Activated CD4-positive, alpha-beta memory T cell treated with anti-CD3 and anti-CD28 coated beads, Interleukin-2, amount 10 ng/mL, durations not matched to agents 7 days and 5 days (primary cell): ENCODE data around the gene TUT1. TPM values are rescaled to one million over a fixed set of nuclear protein-coding genes. Genes with fewer than 3 reads are reported as not detected.
"Not testable (repeated sequence)": the region's sequence is repeated elsewhere in the genome, so short reads cannot be mapped to it uniquely, and the experiment has no call there.

Source experiments
- CTCF ChIA-PET: fragments of 350-600 bp; sonication (Branson Sonifier 250); formaldehyde crosslinking; loops from one replicate; lab custom pipeline; 2021; ENCODE audit warnings: antibody characterized with exemption, inconsistent platforms; lab: Charles Lee
- POLR2A ChIA-PET: fragments of 350-600 bp; sonication (Branson Sonifier 250); formaldehyde crosslinking; loops from one replicate; lab custom pipeline; 2021; ENCODE audit warnings: antibody characterized with exemption; lab: Charles Lee
- DNase-seq: peaks from one replicate; pipeline ENCODE4 v3.0.0-alpha.2; 2020
- H3K27ac Mint-ChIP-seq: one replicate; pipeline ENCODE4 v1.8.0; 2021; ENCODE audit warnings: mild to moderate bottlenecking, mixed read lengths
- H3K27me3 Mint-ChIP-seq: one replicate; pipeline ENCODE4 v1.8.0; 2021; ENCODE audit warnings: mixed read lengths
- H3K36me3 Mint-ChIP-seq: one replicate; pipeline ENCODE4 v1.8.0; 2021; ENCODE audit warnings: low read depth, mixed read lengths
- H3K4me1 Mint-ChIP-seq: one replicate; pipeline ENCODE4 v1.8.0; 2021; ENCODE audit warnings: mixed read lengths
- H3K4me3 Mint-ChIP-seq: one replicate; pipeline ENCODE4 v1.8.0; 2021; ENCODE audit warnings: mild to moderate bottlenecking, mixed read lengths
- H3K9me3 Mint-ChIP-seq: one replicate; pipeline ENCODE4 v1.8.0; 2021; ENCODE audit warnings: mixed read lengths
- total RNA-seq, 2 experiments: library from RNA; stranded (reverse); gene quantifications; one replicate each; pipeline ENCODE4 v1.2.3, GENCODE V29; 2021

The TUT1 gene
- total RNA-seq, 2 experiments from 2014 or later: 23.7 to 25.2 TPM

GRCh38 chr11:62561677-62562230, 29.6 kb downstream of the TUT1 start:
- Mint-ChIP-seq H3K36me3 (peaks cover 67% of the 10 kb centered on the region), H3K4me1 (peaks cover 71% of the 10 kb centered on the region), H3K27ac (peak overlapping the region; percentile 53)
- not testable (repeated sequence) for DNase-seq, H3K27me3 Mint-ChIP-seq, H3K4me3 Mint-ChIP-seq, H3K9me3 Mint-ChIP-seq
- POLR2A ChIA-PET: interaction anchor here (0.9 to 10.8 kb wide), 4 partner anchors 20 to 320 kb away, joined by 3 to 364 read pairs (median 20); partner anchors contain the start of gene AHNAK
- CTCF ChIA-PET: interaction anchor here (1.0 to 11.6 kb wide), 6 partner anchors 12 to 162 kb away, joined by 3 to 268 read pairs (median 14); partner anchors contain the start of genes AHNAK, EEF1G and TUT1

DNA sequence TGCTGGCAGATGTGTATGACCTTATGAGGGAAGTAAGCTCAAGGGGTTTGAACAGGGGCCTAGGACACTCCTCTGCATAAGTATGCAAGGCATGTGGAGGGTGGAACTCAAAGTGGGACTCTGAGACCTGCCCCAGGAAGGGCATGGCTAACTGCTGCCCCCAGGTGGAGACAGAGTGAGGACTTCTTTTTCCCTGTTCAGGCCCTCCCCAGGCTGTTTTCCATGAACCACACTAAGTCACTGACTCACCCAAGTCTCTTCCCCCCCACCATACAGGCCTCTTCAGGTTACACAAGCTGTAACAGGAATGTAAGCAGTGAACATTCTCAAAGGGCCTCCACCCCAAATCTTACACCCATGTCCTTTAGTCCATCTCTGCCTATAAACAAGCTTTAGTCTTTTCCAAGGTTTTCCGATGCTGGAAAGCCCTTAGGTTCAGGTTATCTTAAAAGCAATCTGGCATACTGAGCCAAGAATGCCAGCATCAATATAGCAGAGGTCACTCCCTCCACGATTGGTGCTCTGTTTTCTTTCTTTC, 30.7 kb downstream of the TUT1 start:
- no peak overlapping the region for H3K4me3 Mint-ChIP-seq
- no peaks in the 10 kb centered on the region for H3K9me3 Mint-ChIP-seq
- peak overlapping the region; percentile 99 for H3K27ac Mint-ChIP-seq
- ChIA-PET POLR2A (interaction anchor here (0.7 to 10.8 kb wide), 11 partner anchors 9 to 321 kb away, joined by 3 to 364 read pairs (median 4); partner anchors contain the start of genes AHNAK, C11orf98, EEF1G and HNRNPUL2), CTCF (interaction anchor here (0.6 to 11.6 kb wide), 18 partner anchors 10 to 296 kb away, joined by 3 to 268 read pairs (median 6); partner anchors contain the start of genes AHNAK, EEF1G, HNRNPUL2 and TUT1)
- peaks cover 71% of the 10 kb centered on the region for H3K4me1 Mint-ChIP-seq
- peak; percentile 84 for DNase-seq
- peaks cover 56% of the 10 kb centered on the region for H3K36me3 Mint-ChIP-seq
- no peaks in the 10 kb centered on the region for H3K27me3 Mint-ChIP-seq

GRCh38 chr11:62559626-62560025, 31.7 kb downstream of the TUT1 start:
- not testable (repeated sequence) for H3K27me3 Mint-ChIP-seq, H3K9me3 Mint-ChIP-seq, DNase-seq
- Mint-ChIP-seq H3K4me1 (peaks cover 78% of the 10 kb centered on the region), H3K4me3 (peak overlapping the region; percentile 45), H3K27ac (peak overlapping the region; percentile 99), H3K36me3 (peaks cover 46% of the 10 kb centered on the region)
- ChIA-PET CTCF (interaction anchor here (0.8 to 11.6 kb wide), 18 partner anchors 9 to 322 kb away, joined by 3 to 268 read pairs (median 6); partner anchors contain the start of genes AHNAK, EEF1G, HNRNPUL2 and SLC3A2), POLR2A (interaction anchor here (1.0 to 10.8 kb wide), 10 partner anchors 8 to 322 kb away, joined by 3 to 364 read pairs (median 8); partner anchors contain the start of genes AHNAK, EEF1G, HNRNPUL2 and TUT1)

- CTCF ChIA-PET: interaction anchor here (0.8 to 11.6 kb wide), 14 partner anchors 8 to 322 kb away, joined by 3 to 268 read pairs (median 4); partner anchors contain the start of genes AHNAK, SLC3A2 and TUT1
- H3K4me1 Mint-ChIP-seq: peaks cover 82% of the 10 kb centered on the region
- DNase-seq: no peak
- peak overlapping the region; percentile 99 for H3K27ac Mint-ChIP-seq
- peaks cover 46% of the 10 kb centered on the region for H3K36me3 Mint-ChIP-seq
- peak overlapping the region; percentile 45 for H3K4me3 Mint-ChIP-seq
- H3K27me3 Mint-ChIP-seq: no peaks in the 10 kb centered on the region
- POLR2A ChIA-PET: interaction anchor here (1.0 to 10.8 kb wide), 10 partner anchors 8 to 322 kb away, joined by 3 to 364 read pairs (median 12); partner anchors contain the start of genes AHNAK, B3GAT3, EEF1G and HNRNPUL2
- H3K9me3 Mint-ChIP-seq: no peaks in the 10 kb centered on the region
These were observed 32.1 kb downstream of the TUT1 start for GRCh38 chr11:62559204-62559603.

DNA sequence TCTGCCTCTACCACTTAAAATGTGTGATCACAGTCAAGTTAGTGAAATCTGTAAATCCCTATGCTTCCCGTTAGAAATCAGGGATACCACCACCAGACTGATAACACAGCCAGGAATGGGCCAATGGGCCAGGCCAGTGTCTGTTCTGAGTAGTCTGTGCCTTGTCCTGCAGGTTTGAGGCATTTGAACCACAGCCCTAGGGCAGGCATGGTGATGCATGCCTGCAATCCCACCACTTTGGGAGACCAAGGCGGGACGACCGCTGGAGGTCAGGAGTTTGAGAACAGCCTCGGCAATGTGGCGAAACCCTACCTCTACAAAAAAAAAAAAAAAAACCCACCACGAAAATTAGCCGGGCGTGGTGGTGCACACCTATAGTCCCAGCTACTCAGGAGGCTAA, 32.7 kb downstream of the TUT1 start:
- peak overlapping the region; percentile 18 for H3K4me3 Mint-ChIP-seq
- H3K36me3 Mint-ChIP-seq: peaks cover 44% of the 10 kb centered on the region
- no peaks in the 10 kb centered on the region for H3K9me3 Mint-ChIP-seq
- peak overlapping the region; percentile 99 for H3K27ac Mint-ChIP-seq
- no peaks in the 10 kb centered on the region for H3K27me3 Mint-ChIP-seq
- H3K4me1 Mint-ChIP-seq: peaks cover 85% of the 10 kb centered on the region
- ChIA-PET POLR2A (interaction anchor here (1.0 to 10.8 kb wide), 10 partner anchors 14 to 323 kb away, joined by 3 to 364 read pairs (median 13); partner anchors contain the start of genes AHNAK, B3GAT3, C11orf98 and CSKMT), CTCF (interaction anchor here (0.8 to 11.6 kb wide), 16 partner anchors 8 to 323 kb away, joined by 3 to 268 read pairs (median 4); partner anchors contain the start of genes AHNAK, MTA2, SLC3A2 and TUT1)
- no peak for DNase-seq

DNA sequence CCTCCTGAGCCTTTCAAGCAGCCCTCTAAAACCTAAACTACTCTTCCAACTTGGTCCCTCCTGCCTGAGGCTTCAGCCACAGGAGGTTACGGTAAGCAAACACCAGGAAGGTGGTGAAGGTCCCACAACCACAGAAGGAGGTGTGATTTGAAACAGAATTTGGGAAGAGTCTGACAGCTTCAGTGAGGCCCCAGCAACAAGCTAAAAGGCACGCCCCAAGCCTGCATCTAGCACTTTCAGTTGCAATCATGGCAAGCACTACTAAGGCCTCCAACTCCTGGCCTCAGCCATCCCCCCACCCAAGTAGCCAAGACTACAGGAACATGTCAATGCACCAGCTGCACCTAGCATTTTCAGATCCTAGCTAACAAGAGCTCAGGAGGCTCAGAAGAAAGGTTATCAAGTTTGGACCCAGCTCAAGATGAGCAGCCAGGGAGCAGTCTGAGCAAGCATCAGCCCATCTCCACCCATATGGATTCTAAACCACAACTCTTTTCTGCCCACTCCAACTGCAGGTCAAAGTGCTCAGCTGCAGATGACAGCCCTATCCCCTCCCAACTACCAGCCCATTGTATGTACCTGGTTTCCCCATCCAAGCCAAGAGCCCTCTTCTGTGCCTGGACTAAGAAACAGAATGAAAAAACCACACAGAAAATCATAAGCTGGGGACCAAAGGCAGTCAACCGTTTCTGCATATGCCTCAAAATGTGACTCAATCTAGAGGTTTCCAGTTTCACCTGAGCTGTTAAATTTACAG, 34.3 kb downstream of the TUT1 start:
- peak; percentile 88 for DNase-seq
- peaks cover 31% of the 10 kb centered on the region for H3K36me3 Mint-ChIP-seq
- ChIA-PET CTCF (interaction anchor here (0.5 to 11.6 kb wide), 20 partner anchors 10 to 626 kb away, joined by 3 to 268 read pairs (median 5); partner anchors contain the start of genes AHNAK, EEF1G, MTA2 and SLC3A2), POLR2A (interaction anchor here (0.6 to 10.8 kb wide), 24 partner anchors 9 to 324 kb away, joined by 3 to 364 read pairs (median 8); partner anchors contain the start of genes AHNAK, B3GAT3, BSCL2 and C11orf98)
- H3K27ac Mint-ChIP-seq: peak overlapping the region; percentile 99
- H3K9me3 Mint-ChIP-seq: no peaks in the 10 kb centered on the region
- H3K4me3 Mint-ChIP-seq: peak overlapping the region; percentile 74
- no peaks in the 10 kb centered on the region for H3K27me3 Mint-ChIP-seq
- peaks cover 95% of the 10 kb centered on the region for H3K4me1 Mint-ChIP-seq

DNA sequence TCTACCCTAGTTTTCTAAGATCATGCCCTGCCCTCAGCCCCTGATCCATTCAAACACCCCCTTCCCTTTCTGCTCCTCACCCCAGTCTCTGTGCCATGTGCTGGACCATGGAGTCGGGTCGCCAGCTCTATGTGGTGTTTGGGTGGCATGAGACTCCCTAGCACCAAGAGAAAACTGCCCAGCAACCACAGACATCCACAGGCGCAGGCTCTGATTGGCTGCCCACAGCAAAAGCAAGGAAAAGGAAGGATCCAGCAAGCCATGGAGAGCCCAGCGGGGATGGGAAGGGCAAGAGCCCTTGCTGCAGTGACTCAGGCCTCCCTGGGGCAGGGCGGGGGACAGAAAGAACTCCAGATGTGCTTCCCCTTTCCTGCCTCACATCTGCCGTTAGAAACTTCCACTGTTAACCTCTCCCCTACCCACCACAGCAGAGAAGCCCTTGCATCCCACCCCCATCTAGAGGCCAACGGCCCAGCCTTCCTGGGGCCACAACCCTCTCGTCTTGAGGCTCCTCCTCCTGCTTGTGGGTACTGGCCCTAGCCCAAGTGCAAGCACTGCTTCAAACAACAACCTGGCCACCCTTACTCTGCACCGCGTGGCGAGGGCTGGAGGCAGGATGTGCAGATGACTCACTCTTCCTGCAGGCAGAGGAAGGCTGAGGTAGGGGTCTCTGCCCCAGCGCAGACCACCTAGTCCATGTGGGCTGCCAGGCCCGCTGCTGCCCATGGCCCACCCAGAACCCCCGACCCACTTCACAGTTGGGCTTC, 35.0 kb downstream of the TUT1 start:
- CTCF ChIA-PET: interaction anchor here (1.0 to 11.6 kb wide), 15 partner anchors 12 to 325 kb away, joined by 3 to 268 read pairs (median 7); partner anchors contain the start of genes AHNAK, EEF1G, SLC3A2 and TUT1
- H3K4me3 Mint-ChIP-seq: peak overlapping the region; percentile 74
- peaks cover 26% of the 10 kb centered on the region for H3K36me3 Mint-ChIP-seq
- H3K27ac Mint-ChIP-seq: peak overlapping the region; percentile 99
- no peaks in the 10 kb centered on the region for H3K9me3 Mint-ChIP-seq
- no peaks in the 10 kb centered on the region for H3K27me3 Mint-ChIP-seq
- H3K4me1 Mint-ChIP-seq: peaks cover 99% of the 10 kb centered on the region
- DNase-seq: peak; percentile 94
- POLR2A ChIA-PET: interaction anchor here (0.9 to 10.8 kb wide), 31 partner anchors 8 to 1194 kb away, joined by 3 to 364 read pairs (median 7); partner anchors contain the start of genes AHNAK, B3GAT3, C11orf98 and CSKMT

DNA sequence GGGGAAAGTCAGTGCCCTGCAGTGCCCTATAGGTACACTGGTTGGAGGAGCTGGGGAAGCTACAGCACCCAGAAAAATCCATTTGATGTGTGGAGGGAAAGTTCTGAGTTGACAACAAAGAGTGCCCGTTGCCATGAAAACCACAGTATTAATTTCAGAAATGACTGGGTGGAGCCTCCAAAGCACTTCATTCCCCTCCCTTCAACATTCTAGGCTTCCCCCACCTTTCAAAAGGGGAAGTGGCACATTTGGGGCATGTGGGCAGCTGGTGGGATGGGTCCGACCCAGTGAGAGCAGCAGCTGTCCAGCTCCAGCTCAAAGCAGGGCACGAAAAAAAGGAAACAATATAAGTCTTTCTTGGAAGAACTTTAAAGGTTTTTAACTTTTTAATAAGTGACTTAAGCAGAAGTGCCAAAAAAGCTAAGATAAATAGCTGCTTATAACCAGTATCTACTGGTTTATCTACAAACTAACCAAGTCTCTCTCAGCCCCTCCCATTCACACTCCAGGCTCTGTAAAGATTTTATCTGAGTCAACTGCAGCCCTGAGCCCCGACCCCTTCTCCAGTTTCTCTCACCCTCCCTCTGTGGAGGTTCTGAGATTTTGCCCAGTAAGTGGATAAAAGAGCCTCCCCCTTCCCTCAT, 35.7 kb downstream of the TUT1 start:
- ChIA-PET CTCF (interaction anchor here (0.8 to 11.6 kb wide), 5 partner anchors 11 to 160 kb away, joined by 3 to 268 read pairs (median 7); partner anchors contain the start of genes AHNAK, C11orf98, CSKMT and TUT1), POLR2A (interaction anchor here (0.6 to 10.8 kb wide), 19 partner anchors 11 to 1194 kb away, joined by 3 to 364 read pairs (median 7); partner anchors contain the start of genes AHNAK, C11orf98, CSKMT and CYB561A3)
- peaks cover 19% of the 10 kb centered on the region for H3K36me3 Mint-ChIP-seq
- H3K4me3 Mint-ChIP-seq: peak overlapping the region; percentile 74
- H3K27me3 Mint-ChIP-seq: peaks cover 4% of the 10 kb centered on the region
- DNase-seq: peak; percentile 74
- no peaks in the 10 kb centered on the region for H3K9me3 Mint-ChIP-seq
- peaks cover 99% of the 10 kb centered on the region for H3K4me1 Mint-ChIP-seq
- peak overlapping the region; percentile 99 for H3K27ac Mint-ChIP-seq

DNA sequence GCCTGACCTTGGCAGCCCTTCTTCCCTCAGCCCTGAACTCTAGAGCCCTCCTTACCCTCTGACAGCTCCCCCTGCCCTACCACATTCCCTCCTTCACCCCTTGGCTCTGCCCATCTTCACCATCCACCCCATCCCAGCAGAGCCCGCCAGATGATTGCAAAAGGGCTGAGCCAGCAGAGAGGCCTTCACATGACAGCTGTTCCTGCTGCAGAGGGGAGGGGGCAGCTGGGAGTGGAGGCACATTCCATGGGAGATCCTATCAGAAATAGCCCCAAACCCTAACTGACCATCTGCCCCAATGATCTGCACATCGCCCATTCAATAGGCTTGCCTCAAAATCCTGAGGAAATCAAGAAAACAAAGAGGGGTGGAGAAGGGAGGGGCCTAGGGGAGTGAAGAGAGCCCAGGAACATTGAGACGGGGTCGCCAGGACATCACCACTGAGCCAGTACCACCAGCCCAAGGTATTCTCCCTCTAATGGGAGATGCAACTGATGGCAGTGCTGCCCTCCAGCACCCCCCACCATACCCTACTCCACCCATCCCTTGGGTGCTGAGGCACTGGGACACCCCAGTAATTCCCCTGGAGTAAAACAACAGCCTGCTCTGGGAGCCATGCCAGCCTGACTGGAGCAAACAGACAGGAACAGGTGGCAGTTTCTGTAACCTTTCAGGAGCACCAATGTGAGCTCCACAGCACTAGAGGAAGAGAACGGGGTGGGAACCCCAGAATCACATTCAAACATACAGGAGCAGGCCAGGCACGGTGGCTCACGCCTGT, 36.7 kb downstream of the TUT1 start:
- Mint-ChIP-seq H3K27ac (peak overlapping the region; percentile 99), H3K4me1 (peaks cover 97% of the 10 kb centered on the region), H3K36me3 (peaks cover 9% of the 10 kb centered on the region), H3K4me3 (peak overlapping the region; percentile 74), H3K27me3 (peaks cover 8% of the 10 kb centered on the region), H3K9me3 (no peaks in the 10 kb centered on the region)
- no peak for DNase-seq
- POLR2A ChIA-PET: interaction anchor here (0.8 to 10.8 kb wide), 19 partner anchors 12 to 286 kb away, joined by 3 to 364 read pairs (median 7); partner anchors contain the start of genes AHNAK, C11orf98, CSKMT and EEF1G
- CTCF ChIA-PET: interaction anchor here (0.7 to 11.6 kb wide), 7 partner anchors 10 to 129 kb away, joined by 3 to 268 read pairs (median 6); partner anchors contain the start of genes AHNAK and TUT1

DNA sequence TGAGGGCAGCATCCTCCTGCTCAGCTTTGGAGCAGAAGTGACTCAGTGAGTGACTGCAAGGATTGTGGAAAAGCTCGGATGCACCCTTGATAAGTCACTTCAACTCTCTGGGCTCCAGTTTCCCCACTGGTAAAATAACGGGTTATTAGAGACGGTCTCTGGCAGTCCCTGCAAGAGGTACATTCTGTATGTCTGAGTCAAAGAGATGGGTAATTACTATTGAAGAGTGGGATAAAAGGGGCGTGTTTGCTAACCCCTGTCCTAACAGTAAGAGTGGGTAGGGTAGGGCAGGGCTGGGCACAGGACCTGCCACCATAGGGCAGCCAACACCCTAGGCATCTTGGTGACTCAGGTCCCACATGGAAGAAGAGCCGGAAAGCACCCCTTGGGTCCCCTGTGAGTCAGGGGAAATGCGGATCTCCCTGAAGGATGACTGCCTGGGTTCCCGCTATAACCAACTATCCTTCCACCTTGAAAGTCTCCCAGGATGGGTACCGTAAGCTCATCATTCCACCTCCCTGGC, 37.4 kb downstream of the TUT1 start:
- H3K4me1 Mint-ChIP-seq: peaks cover 90% of the 10 kb centered on the region
- H3K9me3 Mint-ChIP-seq: no peaks in the 10 kb centered on the region
- peaks cover 10% of the 10 kb centered on the region for H3K27me3 Mint-ChIP-seq
- CTCF ChIA-PET: interaction anchor here (1.1 to 11.6 kb wide), 7 partner anchors 9 to 129 kb away, joined by 3 to 268 read pairs (median 6); partner anchors contain the start of genes AHNAK and TUT1
- no peak for DNase-seq
- peak overlapping the region; percentile 99 for H3K27ac Mint-ChIP-seq
- H3K36me3 Mint-ChIP-seq: peaks cover 3% of the 10 kb centered on the region
- POLR2A ChIA-PET: interaction anchor here (0.8 to 10.8 kb wide), 18 partner anchors 12 to 328 kb away, joined by 3 to 364 read pairs (median 5); partner anchors contain the start of genes AHNAK, C11orf98, CSKMT and EEF1G
- no peak overlapping the region for H3K4me3 Mint-ChIP-seq
